Measurements from ENCODE around the gene STXBP3. TPM values are rescaled to one million over a fixed set of nuclear protein-coding genes. Genes with fewer than 3 reads are reported as not detected.

The STXBP3 gene
- polyA plus RNA-seq, 2 of the 4 experiments (the other 2 are of a cell fraction) = 30.4 to 44.8 TPM

DNA sequence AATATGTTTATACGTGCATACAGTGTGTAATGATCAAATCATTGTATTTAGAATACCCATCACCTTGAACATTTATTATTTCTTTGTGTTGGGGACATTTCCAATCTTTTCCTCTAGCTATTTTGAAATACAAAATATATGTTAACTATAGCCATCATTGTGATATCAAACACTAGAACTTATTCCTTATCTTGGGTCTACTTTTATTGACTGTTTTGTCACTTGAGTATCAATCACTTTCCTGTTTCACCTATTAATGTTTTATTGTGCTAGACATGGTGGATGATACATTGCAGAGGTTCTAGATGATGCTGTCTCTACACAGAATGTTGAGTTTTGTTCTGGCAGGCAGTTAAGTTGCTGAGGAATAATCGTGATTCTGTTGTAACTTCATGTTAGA is 45.9 kb downstream of the STXBP3 start:
- no peak for DNase-seq (ENCODE audit: low read depth in 1 of 2, low spot score in 1 of 2)
- Histone ChIP-seq H3K4me2 (no peak overlapping the region), H3K27ac (no peak overlapping the region), H3K4me1 (no peaks in the 10 kb centered on the region), H3K9me3 (peaks cover 19% of the 10 kb centered on the region; the same call in 2 of the 3 replicates), H3K4me3 (no peak overlapping the region)
- 88% methylated on average over 2 of the region's 2 CpGs for WGBS (ENCODE audit: missing lambda C conversion rate)
- CTCF ChIA-PET = interaction anchor here (0.6 to 1.2 kb wide), 2 partner anchors 14 to 698 kb away, joined by 3 read pairs; no protein-coding TSS in a partner anchor
- POLR2A ChIA-PET = no interaction called here
- ATAC-seq = no peak
- TF ChIP-seq, protein P1, sequence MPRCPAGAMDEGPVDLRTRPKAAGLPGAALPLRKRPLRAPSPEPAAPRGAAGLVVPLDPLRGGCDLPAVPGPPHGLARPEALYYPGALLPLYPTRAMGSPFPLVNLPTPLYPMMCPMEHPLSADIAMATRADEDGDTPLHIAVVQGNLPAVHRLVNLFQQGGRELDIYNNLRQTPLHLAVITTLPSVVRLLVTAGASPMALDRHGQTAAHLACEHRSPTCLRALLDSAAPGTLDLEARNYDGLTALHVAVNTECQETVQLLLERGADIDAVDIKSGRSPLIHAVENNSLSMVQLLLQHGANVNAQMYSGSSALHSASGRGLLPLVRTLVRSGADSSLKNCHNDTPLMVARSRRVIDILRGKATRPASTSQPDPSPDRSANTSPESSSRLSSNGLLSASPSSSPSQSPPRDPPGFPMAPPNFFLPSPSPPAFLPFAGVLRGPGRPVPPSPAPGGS (IDR thresholded peaks at IDR 0.05) = no peak
- TF ChIP-seq SREBF2 (IDR thresholded peaks at IDR 0.05) (no peak), SMC3 (IDR thresholded peaks at IDR 0.05) (no peak), RNF2 (IDR thresholded peaks at IDR 0.05; ENCODE audit: borderline replicate concordance, low read depth) (no peak), NR3C1 (IDR thresholded peaks at IDR 0.05) (no peak), KDM1A (IDR thresholded peaks at IDR 0.05; ENCODE audit: low read depth) (no peak), ZC3H11A (IDR thresholded peaks at IDR 0.05) (no peak), HDAC2 (IDR thresholded peaks at IDR 0.05) (no peak), TFCP2L1 (CRISPR knock-in tag; IDR thresholded peaks at IDR 0.05) (no peak), FOSB (CRISPR knock-in tag; IDR thresholded peaks at IDR 0.05) (no peak), ZSCAN20 (CRISPR knock-in tag; IDR thresholded peaks at IDR 0.05) (no peak), RFX5 (IDR thresholded peaks at IDR 0.05) (no peak), NPAS2 (CRISPR knock-in tag; IDR thresholded peaks at IDR 0.05; ENCODE audit: borderline replicate concordance) (no peak), MAFK (IDR thresholded peaks at IDR 0.05; ENCODE audit: partially characterized antibody) (no peak)
- TF ChIP-seq, protein P2, sequence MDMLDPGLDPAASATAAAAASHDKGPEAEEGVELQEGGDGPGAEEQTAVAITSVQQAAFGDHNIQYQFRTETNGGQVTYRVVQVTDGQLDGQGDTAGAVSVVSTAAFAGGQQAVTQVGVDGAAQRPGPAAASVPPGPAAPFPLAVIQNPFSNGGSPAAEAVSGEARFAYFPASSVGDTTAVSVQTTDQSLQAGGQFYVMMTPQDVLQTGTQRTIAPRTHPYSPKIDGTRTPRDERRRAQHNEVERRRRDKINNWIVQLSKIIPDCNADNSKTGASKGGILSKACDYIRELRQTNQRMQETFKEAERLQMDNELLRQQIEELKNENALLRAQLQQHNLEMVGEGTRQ (IDR thresholded peaks at IDR 0.05) = no peak
- TF ChIP-seq, protein P3, sequence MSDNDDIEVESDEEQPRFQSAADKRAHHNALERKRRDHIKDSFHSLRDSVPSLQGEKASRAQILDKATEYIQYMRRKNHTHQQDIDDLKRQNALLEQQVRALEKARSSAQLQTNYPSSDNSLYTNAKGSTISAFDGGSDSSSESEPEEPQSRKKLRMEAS (IDR thresholded peaks at IDR 0.05) = no peak
- TF ChIP-seq, protein P4, sequence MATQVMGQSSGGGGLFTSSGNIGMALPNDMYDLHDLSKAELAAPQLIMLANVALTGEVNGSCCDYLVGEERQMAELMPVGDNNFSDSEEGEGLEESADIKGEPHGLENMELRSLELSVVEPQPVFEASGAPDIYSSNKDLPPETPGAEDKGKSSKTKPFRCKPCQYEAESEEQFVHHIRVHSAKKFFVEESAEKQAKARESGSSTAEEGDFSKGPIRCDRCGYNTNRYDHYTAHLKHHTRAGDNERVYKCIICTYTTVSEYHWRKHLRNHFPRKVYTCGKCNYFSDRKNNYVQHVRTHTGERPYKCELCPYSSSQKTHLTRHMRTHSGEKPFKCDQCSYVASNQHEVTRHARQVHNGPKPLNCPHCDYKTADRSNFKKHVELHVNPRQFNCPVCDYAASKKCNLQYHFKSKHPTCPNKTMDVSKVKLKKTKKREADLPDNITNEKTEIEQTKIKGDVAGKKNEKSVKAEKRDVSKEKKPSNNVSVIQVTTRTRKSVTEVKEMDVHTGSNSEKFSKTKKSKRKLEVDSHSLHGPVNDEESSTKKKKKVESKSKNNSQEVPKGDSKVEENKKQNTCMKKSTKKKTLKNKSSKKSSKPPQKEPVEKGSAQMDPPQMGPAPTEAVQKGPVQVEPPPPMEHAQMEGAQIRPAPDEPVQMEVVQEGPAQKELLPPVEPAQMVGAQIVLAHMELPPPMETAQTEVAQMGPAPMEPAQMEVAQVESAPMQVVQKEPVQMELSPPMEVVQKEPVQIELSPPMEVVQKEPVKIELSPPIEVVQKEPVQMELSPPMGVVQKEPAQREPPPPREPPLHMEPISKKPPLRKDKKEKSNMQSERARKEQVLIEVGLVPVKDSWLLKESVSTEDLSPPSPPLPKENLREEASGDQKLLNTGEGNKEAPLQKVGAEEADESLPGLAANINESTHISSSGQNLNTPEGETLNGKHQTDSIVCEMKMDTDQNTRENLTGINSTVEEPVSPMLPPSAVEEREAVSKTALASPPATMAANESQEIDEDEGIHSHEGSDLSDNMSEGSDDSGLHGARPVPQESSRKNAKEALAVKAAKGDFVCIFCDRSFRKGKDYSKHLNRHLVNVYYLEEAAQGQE (IDR thresholded peaks at IDR 0.05) = no peak
- no peak for FAIRE-seq

DNA sequence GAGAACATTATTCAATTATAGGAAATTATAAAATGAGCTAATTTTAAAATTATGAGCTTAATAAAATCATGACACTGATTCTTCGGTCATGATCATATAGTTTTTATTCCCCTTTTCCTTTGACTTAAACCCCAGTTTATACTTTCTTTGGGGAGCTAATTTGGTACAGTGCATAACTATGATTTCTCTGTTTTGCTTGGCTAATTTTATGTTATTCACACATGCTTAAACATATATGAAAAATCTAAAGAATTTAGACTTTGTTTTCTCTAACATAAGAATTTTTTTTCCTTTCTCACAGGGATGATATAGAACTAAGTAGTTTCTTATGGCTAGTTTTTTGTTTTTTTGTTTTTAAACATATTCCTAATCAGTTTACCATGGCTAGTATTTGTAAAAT is 52.5 kb downstream of the STXBP3 start:
- no peak for ATAC-seq
- ChIA-PET POLR2A (no interaction called here), CTCF (interaction anchor here (0.6 kb wide), 1 partner anchor 31 kb away, joined by 3 read pairs; no protein-coding TSS in a partner anchor)
- no peak overlapping the region for H3K4me2 ChIP-seq
- no peak overlapping the region for H3K27ac ChIP-seq
- H3K4me3 ChIP-seq = no peak overlapping the region
- DNase-seq (ENCODE audit: low read depth in 1 of 2, low spot score in 1 of 2) = no peak
- H3K4me1 ChIP-seq = no peaks in the 10 kb centered on the region
- 84% methylated on average over 1 of the region's 1 CpG for WGBS (ENCODE audit: missing lambda C conversion rate)
- no peaks in the 10 kb centered on the region for H3K9me3 ChIP-seq
- no peak for FAIRE-seq
- TF ChIP-seq RARB (CRISPR knock-in tag; IDR thresholded peaks at IDR 0.05) (no peak), PHF8 (IDR thresholded peaks at IDR 0.05; ENCODE audit: borderline replicate concordance, low read depth) (no peak), KDM5A (IDR thresholded peaks at IDR 0.05) (no peak), CEBPB (IDR thresholded peaks at IDR 0.05) (no peak), POLR2AphosphoS2 (conservative IDR thresholded peaks at IDR 0.05; ENCODE audit: low read length) (no peak), RNF2 (IDR thresholded peaks at IDR 0.05; ENCODE audit: borderline replicate concordance, low read depth) (no peak), EHF (CRISPR knock-in tag; IDR thresholded peaks at IDR 0.05) (no peak), EP300 (IDR thresholded peaks at IDR 0.05) (no peak), POLR2A (IDR thresholded peaks at IDR 0.05; ENCODE audit: low read length) (no peak)
- TF ChIP-seq, protein P5, sequence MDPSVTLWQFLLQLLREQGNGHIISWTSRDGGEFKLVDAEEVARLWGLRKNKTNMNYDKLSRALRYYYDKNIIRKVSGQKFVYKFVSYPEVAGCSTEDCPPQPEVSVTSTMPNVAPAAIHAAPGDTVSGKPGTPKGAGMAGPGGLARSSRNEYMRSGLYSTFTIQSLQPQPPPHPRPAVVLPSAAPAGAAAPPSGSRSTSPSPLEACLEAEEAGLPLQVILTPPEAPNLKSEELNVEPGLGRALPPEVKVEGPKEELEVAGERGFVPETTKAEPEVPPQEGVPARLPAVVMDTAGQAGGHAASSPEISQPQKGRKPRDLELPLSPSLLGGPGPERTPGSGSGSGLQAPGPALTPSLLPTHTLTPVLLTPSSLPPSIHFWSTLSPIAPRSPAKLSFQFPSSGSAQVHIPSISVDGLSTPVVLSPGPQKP (IDR thresholded peaks at IDR 0.05; ENCODE audit: low read depth, low read length) = no peak
- TF ChIP-seq, protein P6, sequence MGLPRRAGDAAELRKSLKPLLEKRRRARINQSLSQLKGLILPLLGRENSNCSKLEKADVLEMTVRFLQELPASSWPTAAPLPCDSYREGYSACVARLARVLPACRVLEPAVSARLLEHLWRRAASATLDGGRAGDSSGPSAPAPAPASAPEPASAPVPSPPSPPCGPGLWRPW (IDR thresholded peaks at IDR 0.05) = no peak
- TF ChIP-seq, protein P2 (IDR thresholded peaks at IDR 0.05) = no peak
- TF ChIP-seq, protein P4 (IDR thresholded peaks at IDR 0.05) = no peak
